Forelimb muscle (tissue), 1 donor: ENCODE results near the gene SNX2. TPM values are rescaled to one million over a fixed set of nuclear protein-coding genes. Genes with fewer than 3 reads are reported as not detected.

ENCODE experiments used
- polyA plus RNA-seq: library from polyadenylated mRNA; unstranded; fragments of 120-200 nt; gene quantifications from one replicate; pipeline ENCODE4 v1.2.1, GENCODE V29; 2013; ENCODE audit not compliant: insufficient read length

The SNX2 gene
- polyA plus RNA-seq, 1 donor, result 44.7 TPM

Other genes starting within 250 kb of the SNX2 start
- 12.0 TPM for gene SNX24, start 70.5 kb downstream of the SNX2 start, polyA plus RNA-seq